HG03175 (cell line): ENCODE measurements around the gene CDKN2C.
"Not testable (repeated sequence)": the region's sequence is repeated elsewhere in the genome, so short reads cannot be mapped to it uniquely, and the experiment has no call there.

Experiments
- ATAC-seq: cut with Tn5 transposase; IDR thresholded peaks from one replicate; pipeline ENCODE4 v1.9.1; 2021; ENCODE audit warnings: mild to moderate bottlenecking, moderate library complexity; ENCODE audit not compliant: unreplicated experiment

The CDKN2C gene

DNA sequence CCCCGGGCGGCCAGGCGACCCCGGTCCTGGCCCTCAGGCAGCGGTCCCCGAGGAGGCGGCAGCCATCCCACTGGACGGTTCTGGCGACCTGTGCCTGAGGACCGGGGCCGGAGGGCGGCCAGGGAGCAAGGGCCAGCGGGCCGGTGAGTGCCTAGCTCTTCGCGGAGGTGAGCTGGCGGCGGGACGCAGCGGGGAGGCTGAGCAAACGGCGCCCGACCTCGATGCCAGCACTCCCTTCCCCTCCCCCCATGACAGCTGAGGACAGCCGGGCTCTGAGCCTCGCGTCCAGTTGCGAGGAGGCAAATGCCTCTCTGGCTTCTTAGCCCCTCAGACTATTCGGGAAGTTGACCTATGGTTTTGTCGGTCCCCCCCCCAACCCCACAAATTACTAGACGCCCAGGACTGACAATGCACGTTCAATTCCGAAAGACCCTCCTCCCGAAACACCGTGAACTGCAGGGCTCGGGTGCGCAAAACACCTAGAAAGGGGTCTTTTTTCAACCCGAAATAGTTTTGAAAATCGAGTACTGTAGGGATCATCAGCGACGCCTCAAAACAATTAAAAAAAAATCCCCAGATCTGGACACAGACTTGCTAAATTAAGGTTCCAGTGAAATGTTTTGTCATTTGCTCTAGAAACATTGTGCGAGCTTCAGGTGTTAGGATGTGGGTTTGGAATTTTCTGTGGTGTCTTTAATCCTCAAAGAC, 8.3 kb downstream of the CDKN2C start:
- ATAC-seq: peak; percentile 40

DNA sequence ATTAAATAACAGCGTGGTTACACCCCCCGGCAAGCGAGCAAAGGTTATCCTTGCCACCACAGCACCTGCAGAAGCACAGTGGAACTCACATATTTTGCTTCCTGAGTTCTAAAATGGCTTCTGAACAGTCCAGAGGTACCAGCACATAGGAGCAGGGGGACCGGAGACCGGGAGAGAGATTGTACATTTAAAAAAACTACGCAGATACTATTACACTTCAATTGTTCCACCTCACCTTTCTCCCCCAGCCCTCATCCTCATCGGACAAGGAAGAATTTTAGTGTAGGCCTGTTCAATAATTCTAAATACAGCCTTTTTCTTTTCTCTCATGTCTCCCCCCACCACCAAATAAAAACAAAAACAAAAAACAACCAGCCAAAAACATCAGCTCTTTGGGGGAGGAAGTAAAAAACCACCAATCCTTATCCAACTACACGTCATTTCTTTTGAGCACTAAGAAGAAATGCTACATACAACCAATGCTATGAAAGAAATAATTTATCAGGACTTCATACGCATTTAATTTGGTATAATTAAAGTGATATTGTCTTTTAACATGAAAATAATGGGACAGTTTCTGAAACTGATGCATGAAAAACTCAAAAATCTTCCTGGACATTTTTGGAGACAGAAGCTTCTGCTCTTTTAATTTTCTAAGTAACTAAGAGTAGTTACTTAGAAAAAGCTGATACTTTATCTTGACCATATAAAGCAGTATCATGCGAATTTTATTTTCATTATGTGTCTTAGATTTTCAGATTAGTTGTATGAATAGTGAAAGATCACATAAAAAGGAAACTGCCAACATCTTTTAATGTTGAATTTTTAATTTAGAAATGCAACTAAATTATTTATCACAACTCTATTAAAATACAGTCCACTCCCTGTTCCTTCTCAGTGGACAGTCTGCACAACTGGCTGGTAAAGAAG, 9.1 kb downstream of the CDKN2C start:
- no peak for ATAC-seq

DNA sequence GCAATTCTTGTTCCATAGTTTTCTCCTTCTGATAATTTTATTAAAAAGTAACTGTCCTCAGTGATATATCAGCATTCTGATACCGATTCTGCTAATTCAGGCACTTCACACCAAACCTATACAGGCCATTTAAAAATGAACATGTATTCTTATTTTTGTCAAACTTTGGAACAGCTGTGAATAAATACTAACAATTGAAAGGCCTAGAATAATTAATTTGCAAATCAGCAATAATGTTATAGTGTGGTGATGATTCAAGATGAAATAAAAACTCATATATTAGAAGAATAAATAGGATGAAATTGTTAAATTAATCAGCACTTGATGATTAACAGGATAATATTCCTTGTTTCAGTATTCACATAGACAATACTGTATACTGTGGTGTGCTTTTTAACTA, 9.9 kb downstream of the CDKN2C start:
- ATAC-seq: no peak

DNA sequence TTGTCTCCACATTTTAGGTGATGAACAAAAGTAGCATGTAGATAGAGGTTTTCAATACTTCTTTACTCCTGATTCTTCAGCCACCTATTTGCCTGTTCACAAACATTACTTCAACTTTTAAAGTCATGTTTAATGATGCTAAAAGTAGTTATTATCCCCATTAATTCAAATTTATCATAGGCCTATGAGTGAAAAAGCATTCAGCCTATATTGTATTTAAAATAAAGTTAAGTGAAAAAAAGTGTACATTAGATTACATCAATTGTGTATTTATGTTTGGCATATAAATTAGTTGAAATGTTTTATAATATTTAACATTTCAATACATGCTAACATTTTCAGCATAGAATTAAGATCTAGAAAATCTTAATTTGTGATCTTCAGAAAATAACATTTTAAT, 10.5 kb downstream of the CDKN2C start:
- ATAC-seq: no peak

DNA sequence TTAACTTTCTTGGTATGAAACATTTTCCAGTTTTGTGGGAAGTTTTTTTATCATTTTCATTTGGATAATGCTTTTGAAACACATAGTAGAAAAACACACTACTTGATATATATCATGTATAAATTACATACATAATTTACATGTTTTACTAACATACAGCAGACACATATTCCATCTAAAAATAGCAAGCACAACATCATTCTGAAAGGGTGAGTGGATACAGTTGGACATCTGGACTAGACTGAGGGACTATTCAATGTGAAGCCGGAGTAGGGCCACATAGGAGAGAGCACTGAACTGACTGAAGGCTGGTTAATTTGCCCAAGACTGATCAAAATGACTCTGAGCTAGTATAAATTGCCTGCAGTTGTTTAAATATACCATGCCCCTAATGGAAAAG, 11.7 kb downstream of the CDKN2C start:
- no peak for ATAC-seq

DNA sequence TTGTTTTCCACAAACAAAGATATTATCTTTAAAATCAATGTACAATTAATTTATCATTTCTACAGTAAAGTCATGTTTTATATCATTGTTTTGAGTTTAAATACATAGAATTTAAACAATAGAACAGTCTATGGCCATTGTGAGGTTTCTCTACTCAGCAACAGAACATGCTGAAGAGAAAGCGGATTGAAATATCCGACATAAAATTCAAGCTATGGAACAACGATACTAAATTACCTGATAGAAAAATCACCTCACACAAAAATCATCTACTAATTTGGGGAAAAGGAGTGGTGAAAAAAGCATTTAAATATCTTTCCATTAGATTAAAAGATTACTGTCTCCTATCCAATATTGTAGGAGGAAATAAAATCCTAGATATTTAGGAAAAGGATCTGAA, 12.6 kb downstream of the CDKN2C start:
- ATAC-seq: no peak

DNA sequence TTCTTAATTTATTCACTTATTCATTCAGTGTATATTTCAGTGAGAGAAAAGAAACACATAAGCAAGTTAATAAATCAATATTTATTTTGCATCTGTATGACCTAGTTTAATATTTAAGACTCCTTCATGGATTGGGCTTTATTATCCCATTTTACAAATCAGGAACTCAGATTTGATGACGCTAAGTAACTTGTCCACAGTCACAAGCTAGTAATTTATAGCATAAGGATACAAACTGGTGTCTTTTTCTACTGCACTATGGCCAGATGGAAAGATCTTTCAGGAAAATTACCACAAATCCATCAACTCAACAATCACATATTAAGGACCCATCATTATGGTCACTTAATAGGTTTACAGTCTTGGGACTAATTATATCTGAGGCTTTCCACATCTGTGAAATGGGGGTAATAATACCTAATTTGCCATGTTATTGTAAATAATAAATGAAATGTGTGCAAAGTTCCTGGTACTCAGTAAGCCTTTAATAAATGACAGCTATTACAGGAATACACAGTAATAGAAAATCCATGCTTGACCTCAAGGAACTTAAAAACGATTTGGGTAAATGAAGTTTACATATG, 13.3 kb downstream of the CDKN2C start:
- no peak for ATAC-seq

DNA sequence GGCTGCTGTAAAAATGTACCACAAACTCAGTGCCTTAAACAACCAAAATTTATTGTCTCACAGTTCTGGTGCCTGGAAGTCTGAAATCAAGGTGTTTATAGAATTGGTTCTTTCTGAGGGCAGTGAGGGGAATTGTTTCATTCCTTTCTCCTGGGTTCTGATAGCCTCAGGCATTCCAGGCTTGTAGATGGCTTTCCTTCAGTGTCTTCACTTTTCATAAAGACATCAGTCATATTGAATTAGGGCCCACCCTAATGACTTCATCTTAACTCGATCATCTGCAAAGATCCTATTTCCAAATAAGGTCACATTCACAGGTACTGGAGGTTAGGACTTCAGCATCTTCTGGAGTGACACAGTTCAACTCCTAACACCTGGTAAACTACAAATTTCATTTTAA, 15.0 kb downstream of the CDKN2C start:
- no peak for ATAC-seq

DNA sequence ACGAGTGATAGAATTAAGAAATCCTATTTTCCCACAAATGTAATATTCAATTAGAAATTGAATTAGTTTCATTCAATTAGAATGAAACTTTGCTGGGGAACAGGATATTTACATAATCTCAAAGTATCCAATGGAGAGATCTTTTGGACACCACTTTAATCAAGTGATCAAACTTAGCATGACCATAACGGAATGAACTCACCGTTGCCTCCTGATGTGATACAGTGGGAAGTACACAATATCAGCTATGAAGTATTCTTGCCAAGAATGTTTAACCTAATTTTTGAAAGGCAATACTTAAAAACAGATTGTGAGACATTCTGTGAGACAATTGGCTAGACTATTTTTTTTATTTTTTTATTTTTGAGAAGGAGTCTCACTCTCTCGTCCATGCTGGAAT, 16.6 kb downstream of the CDKN2C start:
- ATAC-seq: no peak

DNA sequence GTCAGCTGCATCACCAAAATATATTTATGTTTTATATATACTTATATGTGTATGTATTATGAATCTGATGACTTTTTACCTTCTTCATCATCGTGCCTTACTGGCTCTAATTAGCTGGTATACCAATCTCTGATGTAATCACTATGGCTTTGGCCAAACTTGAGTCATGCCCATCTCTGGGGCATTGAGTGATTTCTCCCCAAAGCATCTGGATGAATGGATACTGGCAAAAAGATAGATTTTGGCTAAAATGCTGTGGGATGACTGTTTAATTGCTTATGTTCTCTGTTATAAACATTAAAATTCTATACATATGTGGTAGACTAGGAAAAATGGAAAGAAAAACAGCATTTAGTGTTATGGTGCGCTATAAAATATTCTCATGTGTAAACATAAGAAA, 19.6 kb downstream of the CDKN2C start:
- ATAC-seq: no peak

DNA sequence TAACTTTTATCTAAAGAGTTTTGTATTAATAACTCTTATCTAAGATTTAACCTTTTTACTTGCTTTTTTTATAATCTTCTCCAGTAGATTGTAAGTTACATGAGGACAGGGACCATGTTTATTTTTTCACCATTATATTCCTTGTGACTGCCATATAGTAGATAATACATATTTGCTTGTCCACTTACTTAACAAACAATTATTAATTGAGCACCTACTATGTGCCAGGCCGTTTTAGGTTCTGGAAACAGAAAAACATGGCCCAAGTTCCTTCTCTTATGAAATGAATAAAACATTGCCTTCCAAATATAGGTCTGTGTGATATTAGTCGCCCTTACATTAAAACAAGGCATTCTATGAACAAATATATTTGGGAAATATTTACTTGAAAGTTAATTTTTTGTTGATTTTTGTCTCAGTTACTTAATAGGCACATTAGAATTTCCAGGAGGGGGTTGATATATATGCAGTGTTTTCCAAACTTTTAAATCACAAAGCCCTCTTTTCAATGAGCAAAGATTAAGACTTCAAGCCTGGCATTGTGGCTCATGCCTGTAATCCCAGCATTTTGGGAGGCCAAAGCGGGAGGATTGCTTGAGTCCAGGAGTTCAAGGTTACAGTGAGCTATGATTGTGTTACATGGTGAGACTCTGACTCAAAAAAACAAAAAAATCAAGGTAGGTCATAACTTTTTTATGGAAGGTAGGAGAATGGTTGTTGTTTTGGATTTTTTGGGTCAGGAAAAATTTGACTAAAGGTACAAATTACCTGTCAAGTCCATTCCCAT, 22.7 kb downstream of the CDKN2C start:
- no peak for ATAC-seq

DNA sequence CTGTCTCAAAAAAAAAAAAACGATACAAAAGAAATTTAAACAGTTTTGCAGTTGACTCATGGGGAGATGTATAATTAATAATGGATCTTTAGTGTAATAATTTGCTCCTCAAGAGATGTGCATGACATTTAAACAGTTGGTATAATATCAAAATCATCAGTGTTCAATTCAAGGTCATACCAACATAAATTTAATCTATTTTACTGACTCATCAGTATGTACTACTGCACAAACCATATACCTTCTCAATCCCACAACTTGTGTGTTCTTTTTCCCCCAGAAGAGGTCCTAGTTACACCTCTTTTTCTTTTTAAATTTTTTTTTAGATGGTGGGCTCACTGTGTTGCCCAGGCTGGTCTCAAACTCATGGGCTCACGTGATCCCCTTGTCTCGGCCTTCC, 23.6 kb downstream of the CDKN2C start:
- no peak for ATAC-seq

DNA sequence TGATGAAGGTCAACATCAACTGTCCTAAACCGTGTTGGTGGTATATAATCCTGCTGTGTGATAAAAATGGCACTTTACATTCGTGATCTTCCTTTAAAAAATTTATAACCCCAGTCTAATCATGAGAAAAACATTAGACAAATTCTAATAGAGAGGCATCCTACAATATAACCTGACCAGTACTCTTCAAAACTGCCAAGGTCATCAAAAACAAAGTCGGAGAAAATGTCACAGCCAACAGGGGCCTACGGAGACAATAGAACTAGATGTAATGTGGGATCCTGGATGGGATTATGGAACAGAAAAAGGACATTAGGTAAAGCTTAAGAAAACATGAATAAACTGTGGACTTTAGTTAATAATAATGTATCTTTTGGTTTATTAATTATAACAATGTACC, 25.0 kb downstream of the CDKN2C start:
- no peak for ATAC-seq

DNA sequence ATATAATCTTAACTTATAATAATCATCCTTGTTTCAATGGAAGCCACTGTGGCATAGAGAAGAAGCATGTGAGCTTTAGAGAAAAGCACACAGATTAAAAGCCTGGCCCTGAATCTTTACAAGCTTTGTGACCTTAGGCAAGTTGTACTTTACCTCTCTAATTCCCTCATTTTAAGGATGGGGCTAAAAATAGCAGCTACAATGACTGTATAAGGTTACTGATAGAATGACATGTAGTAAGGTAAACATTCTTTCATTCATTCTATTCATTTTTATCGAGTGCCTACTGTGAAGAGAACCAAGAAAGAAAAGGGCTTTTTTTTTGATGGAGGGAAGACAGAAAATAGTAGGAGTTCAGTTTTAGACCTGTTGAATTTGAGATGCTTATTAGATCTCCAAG, 25.6 kb downstream of the CDKN2C start:
- no peak for ATAC-seq

DNA sequence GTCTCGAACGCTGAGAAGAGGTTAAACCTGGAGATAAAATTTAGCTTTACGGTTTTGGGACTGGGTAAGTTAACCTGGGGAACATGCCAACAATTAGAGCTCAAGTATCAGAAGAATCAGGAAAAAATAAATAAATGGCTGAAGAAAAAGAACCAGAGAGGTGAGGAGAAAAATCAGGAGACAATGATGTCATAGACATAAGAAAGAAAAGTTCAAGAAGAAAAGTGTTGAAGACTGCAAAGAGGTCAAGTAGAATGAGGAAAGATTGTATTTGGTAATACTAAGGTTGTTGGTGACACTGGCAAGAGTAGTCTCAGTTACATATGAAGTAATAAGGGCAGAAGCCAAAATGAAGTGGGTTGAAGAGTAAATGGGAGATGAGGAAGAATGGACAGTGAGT, 26.0 kb downstream of the CDKN2C start:
- ATAC-seq: no peak

DNA sequence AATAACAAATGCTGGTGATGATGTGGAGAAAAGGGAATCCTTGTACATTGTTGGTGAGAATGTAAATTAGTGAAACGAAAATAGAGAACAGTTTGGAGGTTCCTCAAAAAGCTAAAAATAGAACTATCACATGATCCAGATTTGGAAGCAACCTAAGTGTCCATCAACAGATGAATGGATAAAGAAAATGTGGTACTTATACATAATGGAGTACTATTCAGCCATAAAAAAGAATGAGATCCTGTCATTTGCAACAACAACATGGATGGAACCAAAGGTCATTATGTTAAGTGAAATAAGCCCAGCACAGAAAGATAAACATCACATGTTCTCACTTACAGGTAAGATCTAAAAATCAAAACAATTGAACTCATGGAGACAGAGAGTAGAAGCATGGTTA, 29.3 kb downstream of the CDKN2C start:
- ATAC-seq: not testable (repeated sequence)

DNA sequence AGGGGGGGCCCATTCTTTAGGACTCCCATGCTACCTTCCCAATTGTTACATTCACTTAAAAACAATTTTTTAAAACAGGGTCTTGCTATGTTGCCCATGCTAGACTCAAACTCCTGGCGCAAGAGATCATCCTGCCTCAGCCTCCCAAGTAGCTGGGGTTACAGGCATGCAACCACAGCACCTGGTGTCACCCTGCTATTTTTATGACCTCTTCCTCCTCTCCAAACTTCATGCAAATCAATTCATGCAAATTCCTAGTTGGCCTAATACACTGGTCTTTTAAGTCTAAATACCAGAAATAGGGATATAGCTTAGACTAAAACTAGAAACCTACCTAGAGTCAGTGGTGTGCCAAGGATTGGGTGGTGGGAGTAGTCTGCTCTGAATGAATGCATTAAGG, 30.1 kb downstream of the CDKN2C start:
- peak; percentile 68 for ATAC-seq

DNA sequence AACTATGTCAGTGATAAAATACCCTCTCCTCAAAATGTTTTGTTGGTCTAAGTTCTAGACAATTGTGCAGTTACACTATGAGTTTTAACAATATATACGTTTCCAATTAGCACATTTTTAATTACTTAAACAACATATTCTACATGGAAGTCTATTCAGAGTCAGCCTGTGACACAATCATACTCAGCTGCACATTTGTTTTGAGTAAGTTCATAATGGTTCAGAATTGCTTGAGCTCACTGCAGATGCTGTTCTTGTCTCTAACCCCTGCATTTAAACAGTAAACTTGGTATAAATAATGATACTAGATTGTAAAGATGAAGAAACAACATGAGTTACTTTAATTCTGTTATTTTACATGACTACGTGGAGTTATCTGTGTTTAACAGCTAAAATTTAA, 30.6 kb downstream of the CDKN2C start:
- peak; percentile 25 for ATAC-seq

DNA sequence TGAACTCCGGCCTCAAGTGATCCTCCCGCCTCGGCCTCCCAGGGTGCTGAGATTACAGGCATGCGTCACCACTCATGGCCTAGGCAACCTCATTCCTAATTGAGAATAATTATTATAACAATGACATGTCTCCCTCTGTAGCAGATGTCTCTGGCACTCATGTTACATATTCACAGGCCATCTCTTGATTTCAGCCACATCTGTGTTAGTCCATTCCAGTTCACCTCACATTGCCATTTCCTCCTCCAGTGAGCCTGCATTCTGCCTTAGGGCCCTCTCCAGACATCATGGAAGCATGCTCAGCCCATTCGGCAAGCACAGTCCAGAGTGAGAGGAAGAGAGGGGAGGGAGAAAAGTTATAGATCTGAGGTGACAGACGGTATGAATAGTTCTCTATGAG, 32.5 kb downstream of the CDKN2C start:
- ATAC-seq: no peak

DNA sequence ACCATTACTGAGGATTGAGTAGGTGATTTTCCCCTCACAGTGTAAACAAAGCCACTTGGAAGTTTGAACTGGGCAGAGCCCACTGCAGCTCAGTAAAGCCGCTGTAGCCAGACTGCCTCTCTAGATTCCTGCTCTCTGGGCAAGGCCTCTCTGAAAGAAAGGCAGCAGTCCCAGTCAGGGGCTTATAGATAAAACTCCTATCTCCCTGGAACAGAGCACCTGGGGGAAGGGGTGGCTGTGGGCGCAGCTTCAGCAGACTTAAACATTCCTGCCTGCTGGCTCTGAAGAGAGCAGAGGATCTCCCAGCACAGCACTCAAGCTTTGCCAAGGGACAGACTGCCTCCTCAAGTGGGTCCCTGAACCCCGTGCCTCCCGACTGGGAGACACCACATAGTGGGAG, 35.5 kb downstream of the CDKN2C start:
- ATAC-seq: not testable (repeated sequence)

DNA sequence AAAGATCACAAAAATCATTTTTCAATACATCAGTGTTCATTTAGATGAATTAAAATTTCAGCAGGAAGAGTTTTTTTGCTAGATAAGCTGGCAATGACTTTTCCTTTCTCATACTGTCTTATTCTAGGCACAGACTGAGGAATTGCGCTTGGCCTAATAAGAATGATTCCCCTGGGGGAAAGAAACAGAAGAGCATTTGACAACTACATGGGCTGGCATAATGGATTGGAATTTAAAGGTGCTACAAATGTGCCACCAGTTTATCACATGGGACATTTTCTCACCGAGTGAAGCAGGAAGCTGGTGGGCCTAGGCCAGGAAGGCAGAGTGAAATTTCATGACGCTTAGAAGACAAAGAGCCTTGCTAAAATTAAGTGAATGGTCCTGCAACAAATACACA, 39.3 kb downstream of the CDKN2C start:
- no peak for ATAC-seq
